Ovary (tissue), 9 donors: Measurements from ENCODE around the gene SLC17A3. TPM values are rescaled to one million over a fixed set of nuclear protein-coding genes. Genes with fewer than 3 reads are reported as not detected.

Source experiments
- DNase-seq, 5 donors: peaks; one replicate each; pipeline ENCODE4 v3.0.0-alpha.2; 2019 to 2020
- H3K27ac ChIP-seq, 2 donors: fragments of 200-600 bp; one replicate each; pipeline versions ENCODE4 v1.5.1 to v1.8.0; 2019 to 2022
- H3K27me3 ChIP-seq: fragments of 200-600 bp; one replicate; pipeline ENCODE4 v1.8.0; 2022
- H3K36me3 ChIP-seq: fragments of 200-600 bp; sonication (generic); one replicate; pipeline ENCODE4 v1.5.1; 2019
- H3K4me1 ChIP-seq: one replicate; pipeline ENCODE4 v1.8.1; 2013; ENCODE audit warnings: mild to moderate bottlenecking, moderate library complexity; ENCODE audit not compliant: insufficient read depth
- H3K4me3 ChIP-seq: fragments of 200-600 bp; sonication (generic); one replicate; pipeline ENCODE4 v1.5.1; 2017
- H3K9me3 ChIP-seq, 2 donors: fragments of 200-600 bp in 1 of 2; sonication (generic) in 1 of 2; one replicate each; pipeline versions ENCODE4 v1.5.1 to v1.8.1; 2013 to 2019; ENCODE audit warnings: mild to moderate bottlenecking in 1 of 2, moderate library complexity in 1 of 2
- EP300 ChIP-seq: sonication (generic); formaldehyde crosslinking; IDR thresholded peaks from one replicate; pipeline ENCODE4 v1.6.1; 2017; ENCODE audit warnings: antibody characterized with exemption
- POLR2A ChIP-seq: fragments of 450-650 bp; IDR thresholded peaks from one replicate; pipeline ENCODE4 v1.6.1; 2017; ENCODE audit warnings: antibody characterized with exemption, mild to moderate bottlenecking, moderate library complexity
- WGBS, 3 donors: extraction: QIAGEN DNeasy Blood & Tissue Kit in 1 of 3; methylation state at CpG; one replicate each; pipeline versions ENCODE4 v1.1.5 to v1.1.7; 2013 to 2017; 5-methylcytosine and 5-hydroxymethylcytosine counted together
- intact Hi-C, 4 donors: fragments of 100-400 bp; cut with DNase I; formaldehyde crosslinking; loops; one replicate each; pipeline versions ENCODE4 v1.11.0 to v1.15.1; 2022 to 2023
- polyA plus RNA-seq, 2 donors: library from polyadenylated mRNA; stranded (reverse); fragments of 200-250 nt in 1 of 2; fragments of 350-450 nt in 1 of 2; fragmentation: Illumina TruSeq in 1 of 2; extraction: RNeasy Lipid Tissue Mini Kit (QIAGEN cat#74804) in 1 of 2; gene quantifications; one replicate each; pipeline ENCODE4 v1.2.3, GENCODE V29; 2013 to 2014
- total RNA-seq, 7 donors: library from RNA; depleted of rRNA in 2 of 7; stranded (reverse); fragments of >200 nt in 2 of 7; fragmentation: NEBNext Ultra II Directional in 3 of 7; extraction: Animal tissue kit (Norgen Biotek cat#: 25700) in 3 of 7; gene quantifications; one replicate each; pipeline versions ENCODE4 v1.1.0 to v1.2.4, GENCODE V29; 2016 to 2023
- TF ChIP-seq, protein P1 (sequence below), 3 donors: fragments of 450-650 bp in 2 of 3; fragments of 200-600 bp in 1 of 3; IDR thresholded peaks; one replicate each; pipeline versions ENCODE4 v1.5.1 to v1.8.0; 2016 to 2022; ENCODE audit warnings: antibody characterized with exemption in 3 of 3, mild to moderate bottlenecking in 1 of 3
- donor health status: DM: no; HTN: no; CAD: no; lungs with moderate emphysema.
- donor health status: DM: no; HTN: no; CAD: no.
- donor health status: Bipolar disorder and iron deficiency.
- donor health status: DM: yes; HTN: yes; CAD: no.
- donor health status: DM: no; HTN: no; CAD: no.
- donor health status: DM: yes; HTN: yes; CAD: no.

The SLC17A3 gene
- total and polyA plus RNA-seq, 9 donors: 0.07 to 0.93 (median 0.33) TPM; not detected in 3

DNA sequence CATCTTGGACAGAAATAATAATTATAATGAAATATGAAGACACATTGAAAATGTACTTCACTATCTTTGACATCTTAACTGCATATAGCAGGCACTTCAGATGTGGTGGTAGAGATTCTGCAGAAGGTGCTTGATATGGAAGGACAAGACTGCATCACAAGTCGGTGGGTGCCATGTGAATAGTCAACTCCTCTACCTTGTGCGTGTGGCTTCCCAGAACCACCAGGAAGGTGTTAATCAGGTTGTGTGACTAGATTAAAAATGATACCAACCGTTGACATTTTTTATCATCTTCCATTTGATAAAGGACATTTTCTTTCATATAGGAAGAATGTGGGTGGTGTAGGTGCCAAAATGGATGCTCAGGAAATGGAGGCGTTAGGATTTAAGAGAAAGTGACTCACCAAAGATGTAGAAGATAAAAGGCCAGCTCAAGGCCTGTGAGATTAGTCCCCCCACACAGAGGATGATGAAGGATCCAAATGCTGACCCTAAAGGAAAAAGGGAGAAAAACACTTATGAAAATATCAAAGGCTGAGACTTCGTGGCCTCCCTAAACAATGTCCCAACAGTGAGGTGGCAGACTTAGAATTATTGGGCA lies 44.1 kb upstream of the SLC17A3 start:
- Histone ChIP-seq H3K27me3 (no peaks in the 10 kb centered on the region), H3K9me3 (no peaks in the 10 kb centered on the region), H3K36me3 (no peaks in the 10 kb centered on the region), H3K4me1 (no peaks in the 10 kb centered on the region), H3K4me3 (no peak overlapping the region), H3K27ac (no peak overlapping the region)
- TF ChIP-seq EP300 (no peak), POLR2A (no peak)
- TF ChIP-seq, protein P1, sequence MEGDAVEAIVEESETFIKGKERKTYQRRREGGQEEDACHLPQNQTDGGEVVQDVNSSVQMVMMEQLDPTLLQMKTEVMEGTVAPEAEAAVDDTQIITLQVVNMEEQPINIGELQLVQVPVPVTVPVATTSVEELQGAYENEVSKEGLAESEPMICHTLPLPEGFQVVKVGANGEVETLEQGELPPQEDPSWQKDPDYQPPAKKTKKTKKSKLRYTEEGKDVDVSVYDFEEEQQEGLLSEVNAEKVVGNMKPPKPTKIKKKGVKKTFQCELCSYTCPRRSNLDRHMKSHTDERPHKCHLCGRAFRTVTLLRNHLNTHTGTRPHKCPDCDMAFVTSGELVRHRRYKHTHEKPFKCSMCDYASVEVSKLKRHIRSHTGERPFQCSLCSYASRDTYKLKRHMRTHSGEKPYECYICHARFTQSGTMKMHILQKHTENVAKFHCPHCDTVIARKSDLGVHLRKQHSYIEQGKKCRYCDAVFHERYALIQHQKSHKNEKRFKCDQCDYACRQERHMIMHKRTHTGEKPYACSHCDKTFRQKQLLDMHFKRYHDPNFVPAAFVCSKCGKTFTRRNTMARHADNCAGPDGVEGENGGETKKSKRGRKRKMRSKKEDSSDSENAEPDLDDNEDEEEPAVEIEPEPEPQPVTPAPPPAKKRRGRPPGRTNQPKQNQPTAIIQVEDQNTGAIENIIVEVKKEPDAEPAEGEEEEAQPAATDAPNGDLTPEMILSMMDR (IDR thresholded peaks at IDR 0.05): no peak
- no peak for DNase-seq
- intact Hi-C loops: no loop called here
- 72 to 83% (median 80%) methylated on average over 5 of the region's 5 CpGs for WGBS, 3 donors

DNA sequence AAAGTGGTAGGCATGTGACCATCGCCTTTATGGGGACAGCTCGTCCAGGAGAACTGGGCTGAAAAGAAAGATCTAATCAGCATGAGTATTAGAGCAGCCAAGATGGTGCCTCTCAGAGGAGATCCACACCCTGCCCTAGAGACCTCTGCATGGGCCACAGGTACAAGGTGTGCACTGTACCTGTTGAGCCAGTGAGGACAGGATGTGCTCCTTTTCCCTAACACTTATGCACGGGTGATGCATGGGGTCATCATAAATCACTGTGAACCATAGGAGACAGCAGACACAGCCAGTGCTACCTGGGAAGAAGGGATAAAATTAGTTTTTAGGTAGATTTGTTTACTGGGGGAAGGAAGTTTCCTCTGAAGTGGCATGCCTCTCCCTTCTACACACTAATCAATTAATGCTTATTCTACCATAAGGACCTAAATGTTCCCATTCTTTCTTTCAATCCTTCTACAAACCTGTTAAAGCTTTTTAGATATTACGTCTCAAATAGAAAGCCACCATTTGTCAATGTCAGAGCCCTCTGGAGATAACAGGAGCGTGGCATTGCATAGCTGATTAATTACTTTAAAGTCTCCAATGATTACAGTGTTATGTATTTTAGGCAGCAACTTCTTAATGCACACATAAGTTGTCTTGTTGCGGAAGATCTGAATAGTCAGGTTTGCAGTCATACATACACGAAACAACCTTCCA lies 42.9 kb upstream of the SLC17A3 start:
- Histone ChIP-seq H3K27ac (no peak overlapping the region), H3K4me1 (no peaks in the 10 kb centered on the region), H3K27me3 (no peaks in the 10 kb centered on the region), H3K9me3 (no peaks in the 10 kb centered on the region), H3K36me3 (no peaks in the 10 kb centered on the region), H3K4me3 (no peak overlapping the region)
- intact Hi-C loops: no loop called here
- no peak for DNase-seq
- 77 to 84% (median 78%) methylated on average over 7 of the region's 7 CpGs for WGBS, 3 donors
- TF ChIP-seq POLR2A (no peak), EP300 (no peak)
- TF ChIP-seq, protein P1 (IDR thresholded peaks at IDR 0.05): no peak

DNA sequence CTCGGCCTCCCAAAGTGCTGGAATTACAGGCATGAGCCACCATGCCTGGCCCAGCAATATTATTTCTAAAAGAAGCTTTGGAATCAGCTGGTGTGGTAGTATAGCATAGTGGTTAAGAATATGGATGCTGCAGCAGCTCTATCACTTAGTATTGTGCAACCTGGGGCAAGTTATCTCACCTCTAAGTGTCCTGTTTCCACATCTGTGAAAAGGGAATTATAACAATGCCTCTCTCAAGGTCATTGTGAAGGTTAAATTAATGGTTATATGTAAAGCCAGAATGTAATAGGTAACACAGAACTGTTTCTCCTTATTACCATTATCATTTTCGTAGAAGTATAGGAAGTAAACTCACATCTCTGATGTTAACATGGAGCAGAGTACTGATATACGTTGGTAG lies 42.3 kb upstream of the SLC17A3 start:
- DNase-seq: no peak
- WGBS, 3 donors: 75 to 86% (median 82%) methylated on average over 3 of the region's 3 CpGs
- H3K9me3 ChIP-seq: no peaks in the 10 kb centered on the region
- TF ChIP-seq, protein P1 (IDR thresholded peaks at IDR 0.05): no peak
- TF ChIP-seq EP300 (no peak), POLR2A (no peak)
- intact Hi-C loops: no loop called here
- H3K27ac ChIP-seq: no peak overlapping the region
- no peak overlapping the region for H3K4me3 ChIP-seq
- no peaks in the 10 kb centered on the region for H3K4me1 ChIP-seq
- no peaks in the 10 kb centered on the region for H3K36me3 ChIP-seq
- no peaks in the 10 kb centered on the region for H3K27me3 ChIP-seq

DNA sequence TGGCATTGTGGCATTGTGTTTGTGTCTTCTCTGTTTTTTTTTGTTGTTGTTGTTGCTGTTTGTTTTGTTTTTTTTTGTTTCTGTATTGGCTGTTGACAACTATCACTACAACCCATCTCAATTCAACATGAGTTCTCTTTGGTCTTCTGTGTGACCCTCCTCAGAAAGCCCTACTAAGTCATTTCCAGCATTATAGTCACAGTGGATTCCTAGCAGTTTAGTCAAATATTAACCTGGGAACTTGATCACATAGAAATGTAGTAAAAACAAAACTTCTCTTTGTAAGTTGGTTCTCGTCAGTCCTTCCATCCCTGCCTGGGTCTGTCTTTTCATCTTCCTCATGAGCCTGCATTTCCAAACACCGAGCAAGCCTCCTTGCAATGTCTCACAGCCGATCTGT lies 39.7 kb upstream of the SLC17A3 start:
- Histone ChIP-seq H3K27ac (no peak overlapping the region), H3K36me3 (no peaks in the 10 kb centered on the region), H3K4me1 (no peaks in the 10 kb centered on the region), H3K27me3 (no peaks in the 10 kb centered on the region), H3K9me3 (no peaks in the 10 kb centered on the region), H3K4me3 (no peak overlapping the region)
- DNase-seq: no peak
- WGBS, 3 donors: 64 to 86% (median 74%) methylated on average over 3 of the region's 3 CpGs
- TF ChIP-seq, protein P1 (IDR thresholded peaks at IDR 0.05): no peak
- TF ChIP-seq POLR2A (no peak), EP300 (no peak)
- intact Hi-C loops: no loop called here
